Left forelimb (tissue), 1 donor: ENCODE measurements around the gene PAQR6.
A peak's percentile ranks its signal among the peaks of the same experiment; 100 is the strongest.
"Not testable (repeated sequence)": the region's sequence is repeated elsewhere in the genome, so short reads cannot be mapped to it uniquely, and the experiment has no call there.

Experiments used
- DNase-seq: peaks from one replicate; pipeline ENCODE4 v3.0.0-alpha.2; 2018; ENCODE audit warnings: low spot score

The PAQR6 gene

DNA sequence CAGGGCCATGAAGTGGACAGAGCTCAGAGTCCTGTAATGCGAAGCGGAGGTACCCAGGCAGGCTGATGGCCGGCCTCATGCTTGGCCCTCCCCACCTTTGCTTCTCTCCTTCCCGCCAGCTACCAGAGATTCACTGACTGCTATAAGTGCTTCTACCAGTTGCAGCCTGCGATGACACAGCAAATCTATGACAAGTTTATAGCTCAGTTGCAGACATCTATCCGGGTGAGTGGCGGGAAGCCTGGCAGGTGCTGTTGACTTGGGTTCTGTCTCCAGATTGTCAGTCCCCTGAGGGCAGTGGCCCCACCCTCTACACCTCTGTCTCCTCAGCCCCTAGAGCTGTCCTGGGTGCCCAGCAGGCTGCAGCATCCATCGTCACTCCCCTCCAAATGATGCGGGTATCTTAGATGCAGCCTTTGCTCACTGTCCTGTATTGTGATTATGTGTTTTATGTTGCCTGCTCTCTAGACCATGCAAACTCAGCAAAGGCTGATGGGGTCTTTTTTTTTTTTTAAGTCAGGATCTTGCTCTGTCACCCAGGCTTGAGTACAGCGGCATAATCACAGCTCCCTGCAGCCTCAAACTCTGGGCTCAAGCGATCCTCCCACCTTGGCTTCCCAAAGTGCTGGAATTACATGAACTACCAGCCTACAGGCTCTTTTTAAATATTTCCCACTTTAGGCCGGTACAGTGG is 15.5 kb downstream of the PAQR6 start:
- DNase-seq = no peak

DNA sequence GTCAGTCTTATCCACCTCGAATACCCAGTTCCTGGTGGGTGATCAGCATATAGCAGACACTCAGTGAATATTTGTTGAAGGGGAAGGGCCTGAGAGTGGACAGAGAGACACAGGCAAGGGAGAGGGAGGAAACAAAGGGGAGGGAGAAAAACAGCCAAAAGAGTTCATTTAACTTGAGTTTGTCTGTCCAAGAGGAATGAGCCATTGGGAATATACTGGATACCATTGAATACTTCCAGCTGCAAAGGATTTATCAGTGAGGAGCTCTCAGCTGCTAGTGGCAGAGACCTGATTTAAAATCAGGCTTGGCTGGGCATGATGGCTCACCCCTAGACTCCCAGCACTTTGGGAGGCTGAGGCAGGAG is 17.4 kb downstream of the PAQR6 start:
- no peak for DNase-seq

DNA sequence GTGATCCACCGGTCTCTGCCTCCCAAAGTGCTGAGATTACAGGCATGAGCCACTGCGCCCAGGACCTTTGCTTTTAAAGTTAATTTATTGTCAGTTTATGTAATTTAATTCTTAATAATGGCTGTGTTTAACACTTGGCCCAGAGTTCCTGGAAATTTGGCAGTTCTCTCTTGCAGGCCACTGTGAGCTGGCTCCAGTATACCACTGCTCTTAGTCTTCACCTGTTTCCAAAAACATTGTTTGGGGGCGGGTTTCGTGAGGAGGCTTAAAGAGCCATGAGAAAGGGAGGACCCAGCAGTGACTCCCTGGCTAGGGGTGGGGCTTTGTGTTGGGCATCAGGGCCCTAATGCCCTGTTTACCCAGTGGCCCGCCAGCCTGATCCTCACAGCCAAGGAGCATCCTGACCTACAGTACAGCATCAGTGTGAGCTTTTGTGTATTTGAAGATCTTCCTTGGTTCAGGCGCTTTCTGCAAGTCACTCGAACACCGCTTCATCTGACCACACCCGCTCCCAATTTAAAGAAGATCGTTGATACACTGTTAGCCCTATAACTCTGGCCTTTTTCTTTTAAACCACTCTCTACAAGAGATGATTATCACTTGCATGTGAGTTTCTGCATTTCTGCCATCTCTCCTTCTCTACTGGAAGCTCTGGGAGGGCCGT is 17.9 kb downstream of the PAQR6 start:
- no peak for DNase-seq

DNA sequence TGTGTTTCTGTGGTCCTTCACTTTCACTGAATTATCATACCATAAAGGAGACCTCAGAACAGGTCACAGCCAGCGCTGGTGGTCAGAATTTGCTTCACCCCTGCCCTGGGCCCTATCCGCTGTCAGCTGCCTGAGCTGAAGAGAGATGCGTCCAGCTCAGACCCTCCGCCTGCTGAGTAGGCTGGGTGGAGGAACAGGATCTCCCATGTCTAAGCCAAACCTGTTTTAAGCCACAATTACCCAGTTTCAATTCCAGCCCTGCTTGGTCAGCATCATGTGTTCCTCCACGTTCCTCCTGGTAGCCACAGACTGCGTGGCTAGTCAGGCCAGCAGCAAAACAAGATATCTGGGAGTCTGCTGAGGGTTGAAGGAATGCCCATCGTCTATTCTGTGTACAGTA is 19.4 kb downstream of the PAQR6 start:
- no peak for DNase-seq

DNA sequence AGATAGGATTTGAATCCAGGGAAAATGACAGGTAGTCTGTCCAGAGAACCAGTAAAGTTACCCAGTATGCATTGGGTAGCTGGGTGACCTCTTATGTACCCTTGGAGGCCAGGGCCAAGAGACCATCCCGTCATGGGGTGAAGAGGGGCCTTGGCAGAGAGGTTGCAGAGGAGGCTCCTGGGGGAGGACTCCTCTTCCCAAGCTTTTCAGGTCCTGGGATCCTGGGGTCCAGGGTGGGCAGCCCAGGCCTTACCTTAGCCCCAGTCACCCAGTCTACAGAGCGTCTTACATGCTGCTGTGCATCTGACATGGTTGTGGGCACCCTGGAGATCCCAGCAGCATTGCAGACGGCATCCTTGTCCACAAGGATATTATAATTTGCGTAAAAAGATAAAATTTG is 21.1 kb downstream of the PAQR6 start:
- DNase-seq = no peak

DNA sequence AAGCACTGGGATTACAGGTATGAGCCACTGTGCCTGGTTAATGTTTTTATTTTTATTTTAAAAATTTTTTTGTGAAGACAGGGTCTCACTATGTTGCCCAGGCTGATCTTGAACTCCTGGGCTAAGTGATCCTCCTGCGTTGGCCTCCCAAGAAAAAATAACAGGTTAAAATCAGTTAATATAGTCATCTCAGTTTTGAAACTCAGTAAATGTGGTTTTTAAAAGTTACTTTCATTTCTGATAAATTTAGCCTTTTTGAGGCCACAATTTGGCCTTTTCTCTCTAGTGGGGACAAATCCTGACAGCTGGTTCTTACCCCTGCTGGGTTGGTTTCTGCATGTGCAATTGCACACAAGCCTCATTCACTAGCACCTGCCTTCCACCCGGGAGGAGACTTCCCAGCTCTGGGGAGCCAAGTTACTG is 21.7 kb downstream of the PAQR6 start:
- DNase-seq = no peak

DNA sequence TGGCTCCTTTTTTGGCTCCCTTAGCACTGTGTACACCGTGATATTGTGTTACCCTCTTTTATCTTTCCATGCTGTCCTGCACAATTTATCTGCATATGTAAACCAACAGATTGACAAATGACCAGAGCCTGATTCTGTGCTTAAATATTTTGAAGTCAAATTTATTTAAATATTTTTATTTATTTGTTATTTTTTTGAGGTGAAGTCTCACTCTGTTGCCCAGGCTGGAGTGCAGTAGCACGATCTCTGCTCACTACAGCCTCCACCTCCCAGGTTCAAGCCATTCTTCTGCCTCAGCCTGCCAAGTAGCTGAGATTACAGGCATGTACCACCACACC is 22.2 kb downstream of the PAQR6 start:
- DNase-seq = no peak

DNA sequence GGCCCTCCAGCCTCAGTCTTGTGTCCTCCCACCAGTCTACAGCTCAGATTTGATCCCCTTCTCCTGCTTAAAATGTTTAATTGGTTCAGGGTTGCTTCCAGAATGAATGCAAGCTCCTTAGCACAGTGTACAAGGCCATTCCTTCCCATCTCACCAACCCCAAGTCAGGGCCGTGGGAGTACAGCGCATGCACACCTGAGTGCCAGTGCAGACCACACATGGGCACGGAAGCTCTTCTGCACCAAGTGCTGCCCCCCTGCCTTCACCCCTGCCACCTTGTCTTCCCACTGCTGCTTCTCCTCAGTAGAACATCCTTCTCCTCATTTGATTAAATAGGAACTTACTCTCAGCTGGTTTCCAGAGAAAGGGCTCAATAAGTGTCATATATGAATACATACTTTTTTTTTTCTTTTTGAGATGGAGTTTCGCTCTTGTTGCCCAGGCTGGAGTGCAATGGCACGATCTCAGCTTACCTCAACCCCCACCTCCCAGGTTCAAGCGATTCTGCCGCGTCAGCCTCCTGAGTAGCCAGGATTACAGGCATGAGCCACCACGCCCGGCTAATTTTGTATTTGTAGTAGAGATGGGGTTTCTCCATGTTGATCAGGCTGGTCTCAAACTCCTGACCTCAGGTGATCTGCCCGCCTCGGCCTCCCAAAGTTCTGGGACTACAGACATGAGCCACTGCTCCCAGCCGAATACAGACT is 25.7 kb downstream of the PAQR6 start:
- no peak for DNase-seq

DNA sequence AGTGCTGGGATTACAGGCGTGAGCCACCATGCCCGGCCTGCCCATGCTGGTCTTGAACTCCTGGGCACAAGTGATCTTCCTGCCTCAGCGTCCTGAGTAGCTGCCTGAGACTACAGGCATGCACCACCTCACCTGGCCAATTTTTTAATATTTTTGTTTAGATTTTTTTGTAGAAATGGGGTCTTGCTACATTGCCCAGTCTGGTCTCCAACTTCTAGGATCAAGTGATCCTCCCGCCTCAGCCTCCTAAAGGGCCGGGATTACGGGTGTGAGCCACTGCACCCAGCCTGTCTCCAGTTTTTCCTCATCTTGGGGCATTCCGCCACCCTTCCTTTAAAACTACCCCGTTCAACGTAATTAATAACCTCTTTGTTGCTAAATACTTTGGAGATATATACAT is 27.6 kb downstream of the PAQR6 start:
- no peak for DNase-seq

DNA sequence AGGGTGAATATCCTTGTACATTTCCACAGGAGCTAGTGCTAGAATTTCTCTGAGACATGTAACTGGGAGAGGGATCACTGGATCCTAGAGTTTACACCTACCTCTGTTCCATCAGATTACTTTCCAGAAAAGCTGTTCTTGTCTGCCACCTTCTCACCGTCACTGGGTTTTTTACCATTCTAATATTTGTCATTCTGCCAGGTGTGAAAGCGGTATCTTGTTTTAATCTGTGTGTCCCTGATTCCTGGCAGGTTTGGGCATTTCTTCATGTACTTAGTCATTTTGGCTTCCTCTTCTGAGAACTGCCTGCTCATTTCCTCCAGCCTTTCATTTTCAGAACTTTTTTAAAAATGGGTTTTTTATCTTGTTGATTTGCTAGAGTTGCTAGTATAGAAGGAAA is 30.0 kb downstream of the PAQR6 start:
- no peak for DNase-seq

DNA sequence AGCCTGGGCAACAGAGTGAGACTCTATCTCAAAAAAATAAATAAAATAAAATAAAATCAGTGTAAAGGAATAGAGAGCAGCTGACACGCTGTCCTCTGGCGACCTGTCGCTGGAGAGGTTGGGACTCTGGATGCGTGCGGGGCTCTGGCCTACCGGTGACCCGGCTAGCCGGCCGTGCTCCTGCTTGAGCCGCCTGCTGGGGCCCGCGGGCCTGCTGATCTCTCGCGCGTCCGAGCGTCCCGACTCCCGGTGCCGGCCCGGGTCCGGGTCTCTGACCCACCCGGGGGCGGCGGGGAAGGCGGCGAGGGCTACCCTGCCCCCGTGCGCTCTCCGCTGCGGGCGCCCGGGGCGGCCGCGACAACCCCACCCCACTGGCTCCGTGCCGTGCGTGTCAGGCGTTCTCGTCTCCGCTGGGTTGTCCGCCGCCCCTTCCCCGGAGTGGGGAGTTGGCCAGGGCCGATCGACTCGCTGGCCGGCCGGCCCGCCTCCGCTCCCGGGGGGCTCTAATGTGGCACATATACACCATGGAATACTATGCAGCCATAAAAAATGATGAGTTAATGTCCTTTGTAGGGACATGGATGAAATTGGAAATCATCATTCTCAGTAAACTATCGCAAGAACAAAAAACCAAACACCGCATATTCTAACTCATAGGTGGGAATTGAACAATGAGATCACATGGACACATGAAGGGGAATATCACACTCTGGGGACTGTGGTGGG is 31.3 kb downstream of the PAQR6 start:
- DNase-seq = not testable (repeated sequence)

DNA sequence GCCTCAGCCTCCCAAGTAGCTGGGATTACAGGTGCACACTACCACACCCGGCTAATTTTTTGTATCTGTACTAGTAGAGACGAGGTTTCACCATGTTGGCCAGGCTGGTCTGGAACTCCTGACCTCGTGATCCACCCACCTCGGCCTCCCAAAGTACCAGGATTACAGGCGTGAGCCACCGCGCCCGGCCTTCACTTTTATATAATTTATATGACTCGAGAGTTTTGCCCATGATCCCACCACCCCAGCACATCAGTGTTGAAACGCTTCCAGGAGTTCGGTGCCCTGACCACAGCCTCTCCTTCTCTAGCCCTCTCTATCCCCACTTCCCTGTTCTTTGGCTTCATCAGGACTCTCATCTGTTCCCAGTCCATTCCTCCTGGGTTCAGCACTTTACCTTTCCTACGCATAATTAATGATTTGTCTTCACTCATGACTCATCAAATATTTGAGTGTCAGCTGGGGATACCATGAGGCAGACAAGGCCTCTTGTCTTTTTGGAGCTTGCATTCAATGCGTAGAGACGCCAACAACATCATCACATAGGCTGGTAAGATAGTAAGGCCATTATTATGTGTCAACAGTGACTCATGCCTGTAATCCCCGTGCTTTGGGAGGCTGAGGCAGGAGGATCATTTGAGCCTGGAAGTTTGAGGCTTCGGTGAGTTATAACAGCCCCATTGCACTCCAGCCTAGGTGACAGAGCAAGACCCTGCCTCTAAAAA is 33.7 kb downstream of the PAQR6 start:
- no peak for DNase-seq

DNA sequence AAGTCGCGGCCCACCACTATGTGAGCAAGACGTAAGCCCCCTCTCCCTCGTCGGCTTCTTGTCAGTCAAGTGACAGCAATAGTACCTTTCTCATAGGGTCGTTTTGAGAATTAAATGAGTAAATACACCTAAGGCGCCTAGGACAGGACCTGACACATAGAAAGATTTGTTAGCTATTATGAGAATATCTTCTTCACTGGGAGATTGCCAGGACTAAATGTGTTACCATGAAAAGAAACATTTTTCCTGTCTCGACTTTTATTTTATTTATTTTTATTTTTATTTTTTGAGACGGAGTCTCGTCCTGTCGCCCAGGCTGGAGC is 34.3 kb downstream of the PAQR6 start:
- DNase-seq = no peak

DNA sequence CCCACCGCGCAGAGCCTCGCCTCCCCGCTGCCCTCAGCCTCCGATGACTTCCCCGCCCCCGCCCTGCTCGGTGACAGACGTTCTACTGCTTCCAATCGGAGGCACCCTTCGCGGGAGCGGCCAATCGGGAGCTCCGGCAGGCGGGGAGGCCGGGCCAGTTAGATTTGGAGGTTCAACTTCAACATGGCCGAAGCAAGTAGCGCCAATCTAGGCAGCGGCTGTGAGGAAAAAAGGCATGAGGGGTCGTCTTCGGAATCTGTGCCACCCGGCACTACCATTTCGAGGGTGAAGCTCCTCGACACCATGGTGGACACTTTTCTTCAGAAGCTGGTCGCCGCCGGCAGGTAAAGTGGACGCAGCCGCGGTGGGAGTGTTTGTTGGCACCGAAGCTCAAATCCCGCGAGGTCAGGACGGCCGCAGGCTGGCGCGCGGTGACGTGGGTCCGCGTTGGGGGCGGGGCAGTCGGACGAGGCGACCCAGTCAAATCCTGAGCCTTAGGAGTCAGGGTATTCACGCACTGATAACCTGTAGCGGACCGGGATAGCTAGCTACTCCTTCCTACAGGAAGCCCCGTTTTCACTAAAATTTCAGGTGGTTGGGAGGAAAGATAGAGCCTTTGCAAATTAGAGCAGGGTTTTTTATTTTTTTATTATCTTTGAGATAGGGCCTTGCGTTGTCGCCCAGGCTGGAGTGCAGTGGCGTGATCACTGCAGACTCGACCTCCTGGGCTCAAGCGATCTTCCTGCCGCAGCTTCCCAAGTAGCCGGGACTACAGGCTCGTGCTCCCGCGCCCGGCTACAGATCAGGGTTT is 34.8 kb downstream of the PAQR6 start, which contains the start of gene PMF1:
Gene PMF1, plus strand, starts transcription at position 175 of the 811 bp plus-strand sequence. Its CDS starts 9 bp downstream, at position 184.
- peak; percentile 98 for DNase-seq

DNA sequence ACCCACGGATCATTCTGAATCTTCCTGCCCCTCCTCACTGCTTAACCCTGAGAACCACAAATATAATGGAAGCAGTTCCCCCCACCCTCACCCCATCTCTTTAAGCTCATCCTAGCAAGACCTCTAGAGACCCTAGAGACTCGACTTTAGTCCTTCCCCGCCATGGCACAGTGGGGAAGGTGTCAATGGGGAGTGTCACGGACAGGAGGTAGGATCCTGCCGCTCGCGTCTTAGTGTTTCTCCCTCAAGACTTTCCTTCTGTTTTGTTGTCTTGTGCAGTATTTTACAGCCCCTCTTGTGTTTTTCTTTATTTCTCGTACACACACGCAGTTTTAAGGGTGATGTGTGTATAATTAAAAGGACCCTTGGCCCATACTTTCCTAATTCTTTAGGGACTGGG is 35.7 kb downstream of the PAQR6 start:
- no peak for DNase-seq

DNA sequence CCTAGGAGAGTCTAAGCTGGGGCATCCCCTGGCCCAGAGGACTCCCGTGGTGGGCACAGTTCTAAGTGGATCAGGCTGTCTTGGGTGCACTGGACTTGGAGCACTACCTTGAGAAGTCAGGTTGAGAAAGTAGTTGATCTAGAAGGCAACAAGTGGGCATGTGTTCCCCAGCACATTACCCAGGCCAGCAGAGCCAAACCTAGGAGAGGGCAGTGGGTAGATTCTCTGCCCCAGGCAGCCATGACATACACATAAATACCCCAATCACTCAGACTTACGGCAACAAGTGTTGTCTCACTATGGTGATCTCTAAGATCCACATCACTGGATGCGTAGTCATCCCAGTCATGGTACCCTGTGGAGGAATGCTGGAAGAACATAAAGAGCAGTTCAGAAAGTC is 36.6 kb downstream of the PAQR6 start:
- DNase-seq = no peak

DNA sequence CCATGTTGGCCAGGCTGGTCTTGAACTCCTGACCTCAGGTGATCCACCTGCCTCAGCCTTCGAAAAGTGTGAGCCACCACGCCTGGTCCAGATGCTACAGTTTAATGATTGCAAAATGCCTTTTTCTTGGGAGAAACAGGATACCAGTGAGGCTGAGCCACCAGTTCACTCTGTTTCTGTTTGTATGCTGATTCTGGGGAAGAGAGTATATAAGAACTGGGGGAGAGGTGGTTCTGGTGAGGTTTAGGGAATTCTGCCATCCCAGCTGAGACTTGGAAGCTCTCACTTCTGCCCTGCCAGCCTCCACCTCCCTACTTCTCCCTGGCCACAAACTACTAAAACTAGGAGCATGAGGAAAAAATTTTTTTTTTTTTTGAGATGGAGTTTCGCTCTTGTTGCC is 43.2 kb downstream of the PAQR6 start:
- no peak for DNase-seq

DNA sequence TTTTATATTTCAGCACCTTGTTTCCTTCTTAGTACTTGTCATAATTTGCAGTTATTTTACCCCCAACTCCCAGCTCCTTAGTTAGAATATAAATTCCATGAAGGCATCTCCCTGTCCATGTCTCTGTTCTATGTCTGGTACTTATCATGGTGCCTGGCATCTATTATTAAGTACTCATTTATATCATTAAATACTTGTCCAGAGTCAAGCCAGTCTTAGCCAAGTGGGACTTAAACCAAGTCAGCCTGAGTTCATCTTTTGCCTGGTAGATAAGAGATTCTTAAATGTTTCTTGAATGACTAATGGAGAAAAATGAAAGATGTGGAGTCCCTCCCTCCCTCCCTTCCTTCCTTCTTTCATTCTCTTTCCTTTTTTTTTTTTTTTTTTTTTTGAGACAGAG is 44.5 kb downstream of the PAQR6 start:
- DNase-seq = no peak

DNA sequence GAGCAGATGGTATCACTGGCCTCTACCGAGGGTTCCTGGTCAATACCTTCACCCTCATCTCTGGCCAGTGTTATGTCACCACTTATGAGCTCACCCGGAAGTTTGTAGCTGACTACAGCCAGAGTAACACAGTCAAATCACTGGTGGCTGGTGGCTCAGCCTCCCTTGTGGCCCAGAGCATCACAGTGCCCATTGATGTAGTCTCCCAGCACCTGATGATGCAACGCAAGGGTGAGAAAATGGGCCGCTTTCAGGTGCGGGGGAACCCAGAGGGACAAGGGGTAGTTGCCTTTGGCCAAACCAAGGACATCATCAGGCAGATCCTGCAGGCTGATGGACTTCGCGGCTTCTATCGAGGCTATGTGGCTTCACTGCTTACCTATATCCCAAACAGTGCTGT is 47.8 kb downstream of the PAQR6 start:
- no peak for DNase-seq

DNA sequence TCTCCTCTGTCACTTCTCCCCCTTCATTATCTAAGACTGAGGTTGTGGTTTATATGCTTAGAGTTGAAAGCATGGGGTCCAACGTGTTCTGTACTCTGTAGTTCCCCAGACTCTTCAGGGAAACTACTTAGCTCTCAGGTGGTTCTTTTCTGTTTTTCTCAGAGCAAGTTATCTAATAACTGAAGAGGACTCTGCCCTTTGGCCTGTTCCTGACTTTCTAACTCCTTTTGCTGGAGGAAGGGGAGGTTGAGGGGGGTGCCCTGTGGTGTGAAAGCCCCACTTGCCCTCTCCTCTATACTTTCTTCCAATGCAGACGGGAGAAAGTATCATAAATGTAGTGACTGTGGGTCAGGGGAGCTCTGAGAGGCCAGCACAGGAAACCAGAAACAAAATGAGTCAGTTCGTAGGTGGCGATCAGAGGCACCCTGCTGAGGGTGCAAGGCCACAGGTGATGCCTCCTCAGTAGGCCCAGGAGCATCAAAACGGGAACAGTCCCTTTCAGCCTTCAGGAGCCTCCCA is 49.0 kb downstream of the PAQR6 start:
- DNase-seq = no peak

DNA sequence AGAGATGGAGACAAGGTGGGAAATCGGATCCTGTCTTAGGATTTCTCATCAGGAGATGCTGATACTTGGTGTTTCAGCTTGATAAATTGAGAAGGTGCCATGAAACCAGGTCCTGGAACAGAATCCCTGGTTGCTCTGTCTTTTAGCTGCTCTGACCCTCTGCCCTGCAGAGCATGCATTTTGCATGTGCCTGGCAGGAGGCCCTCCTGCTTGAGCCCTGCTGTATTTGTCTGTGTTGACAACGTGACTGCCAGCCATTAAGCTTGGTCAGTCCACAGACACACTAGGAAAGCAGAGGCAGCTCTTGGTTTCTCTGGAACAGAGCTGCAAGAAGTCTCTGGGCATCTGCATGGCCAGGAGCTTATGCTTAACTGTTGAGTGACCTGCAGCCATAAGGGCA is 51.4 kb downstream of the PAQR6 start:
- DNase-seq = no peak
